ENCODE measurements around the gene CREB3L1. TPM values are rescaled to one million over a fixed set of nuclear protein-coding genes. Genes with fewer than 3 reads are reported as not detected.

The CREB3L1 gene
- total and polyA plus RNA-seq, 2 of the 13 experiments (the other 11 are each of a cell fraction or from before 2014, with no cell fraction given) = not detected

DNA sequence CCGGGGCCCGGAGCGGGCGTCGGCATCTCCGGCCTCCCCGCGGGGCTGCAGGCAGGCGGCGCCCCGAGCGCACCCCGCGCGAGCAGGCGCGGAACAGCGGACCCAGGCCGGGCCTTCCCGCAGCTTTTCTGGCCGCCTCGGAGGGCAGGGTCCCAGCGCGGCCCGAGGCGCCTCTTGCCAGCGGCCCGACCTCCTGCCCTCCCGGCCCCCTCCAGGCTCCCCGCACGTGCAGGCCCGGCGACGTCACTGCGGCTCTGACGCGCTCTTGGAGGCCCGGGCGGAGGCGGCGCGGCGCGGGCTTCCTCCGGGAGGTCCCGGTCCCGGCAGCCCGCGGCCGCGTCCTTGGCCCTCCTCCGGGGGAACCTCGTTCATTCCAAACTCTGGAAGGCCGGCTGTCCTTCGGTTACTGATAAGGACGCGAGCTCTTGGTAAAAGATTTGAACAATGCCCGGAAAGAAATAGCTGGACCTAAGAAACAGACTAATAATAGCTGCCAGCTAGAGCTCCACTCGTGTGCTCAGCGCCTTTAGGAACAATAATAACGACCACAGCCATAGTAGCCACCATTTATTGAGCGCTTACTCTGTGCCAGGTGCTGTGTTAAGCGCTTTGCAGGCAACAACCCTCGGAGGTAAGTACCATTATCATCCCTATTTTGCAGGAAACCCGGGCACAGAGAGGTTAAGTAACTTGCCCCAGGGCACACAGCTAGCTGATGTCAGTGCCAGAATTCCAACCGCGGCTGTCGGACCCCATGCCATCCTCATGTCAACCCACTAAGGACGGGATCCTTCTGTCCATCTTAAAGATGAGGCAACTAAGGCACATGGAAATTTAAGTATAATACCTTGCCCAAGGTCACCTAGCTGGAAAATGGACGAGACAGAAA, 39.1 kb upstream of the CREB3L1 start (continued):
- TF ChIP-seq, protein P1, sequence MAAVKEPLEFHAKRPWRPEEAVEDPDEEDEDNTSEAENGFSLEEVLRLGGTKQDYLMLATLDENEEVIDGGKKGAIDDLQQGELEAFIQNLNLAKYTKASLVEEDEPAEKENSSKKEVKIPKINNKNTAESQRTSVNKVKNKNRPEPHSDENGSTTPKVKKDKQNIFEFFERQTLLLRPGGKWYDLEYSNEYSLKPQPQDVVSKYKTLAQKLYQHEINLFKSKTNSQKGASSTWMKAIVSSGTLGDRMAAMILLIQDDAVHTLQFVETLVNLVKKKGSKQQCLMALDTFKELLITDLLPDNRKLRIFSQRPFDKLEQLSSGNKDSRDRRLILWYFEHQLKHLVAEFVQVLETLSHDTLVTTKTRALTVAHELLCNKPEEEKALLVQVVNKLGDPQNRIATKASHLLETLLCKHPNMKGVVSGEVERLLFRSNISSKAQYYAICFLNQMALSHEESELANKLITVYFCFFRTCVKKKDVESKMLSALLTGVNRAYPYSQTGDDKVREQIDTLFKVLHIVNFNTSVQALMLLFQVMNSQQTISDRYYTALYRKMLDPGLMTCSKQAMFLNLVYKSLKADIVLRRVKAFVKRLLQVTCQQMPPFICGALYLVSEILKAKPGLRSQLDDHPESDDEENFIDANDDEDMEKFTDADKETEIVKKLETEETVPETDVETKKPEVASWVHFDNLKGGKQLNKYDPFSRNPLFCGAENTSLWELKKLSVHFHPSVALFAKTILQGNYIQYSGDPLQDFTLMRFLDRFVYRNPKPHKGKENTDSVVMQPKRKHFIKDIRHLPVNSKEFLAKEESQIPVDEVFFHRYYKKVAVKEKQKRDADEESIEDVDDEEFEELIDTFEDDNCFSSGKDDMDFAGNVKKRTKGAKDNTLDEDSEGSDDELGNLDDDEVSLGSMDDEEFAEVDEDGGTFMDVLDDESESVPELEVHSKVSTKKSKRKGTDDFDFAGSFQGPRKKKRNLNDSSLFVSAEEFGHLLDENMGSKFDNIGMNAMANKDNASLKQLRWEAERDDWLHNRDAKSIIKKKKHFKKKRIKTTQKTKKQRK (IDR thresholded peaks at IDR 0.05; ENCODE audit: low read length) = no peak
- TF ChIP-seq PTBP1 (IDR thresholded peaks at IDR 0.05; ENCODE audit: low read depth, low read length, poor library complexity, severe bottlenecking) (no peak), ZNF768 (CRISPR knock-in tag; IDR thresholded peaks at IDR 0.05) (peak; percentile 98), TCF7L2 (IDR thresholded peaks at IDR 0.05; ENCODE audit: low read depth, low read length) (no peak), ZSCAN30 (CRISPR knock-in tag; IDR thresholded peaks at IDR 0.05) (no peak), SOX6 (IDR thresholded peaks at IDR 0.05) (no peak), SOX6 (CRISPR knock-in tag; IDR thresholded peaks at IDR 0.05) (peak; percentile 25; the same call in 1 of the 2 replicates), ZFY (CRISPR knock-in tag; IDR thresholded peaks at IDR 0.05) (peak; percentile 57), ETV5 (CRISPR knock-in tag; IDR thresholded peaks at IDR 0.05; ENCODE audit: borderline replicate concordance) (no peak), ZFP36 (IDR thresholded peaks at IDR 0.05; ENCODE audit: borderline replicate concordance, low read depth, low read length, partially characterized antibody) (peak; percentile 60), TMF1 (CRISPR knock-in tag; IDR thresholded peaks at IDR 0.05; ENCODE audit: low read depth) (no peak), MAF1 (CRISPR knock-in tag; IDR thresholded peaks at IDR 0.05; ENCODE audit: borderline replicate concordance) (no peak), ERF (CRISPR knock-in tag; IDR thresholded peaks at IDR 0.05) (no peak), RFXAP (CRISPR knock-in tag; IDR thresholded peaks at IDR 0.05; ENCODE audit: borderline replicate concordance) (no peak), ZNF143 (CRISPR knock-in tag; IDR thresholded peaks at IDR 0.05) (no peak), ISX (CRISPR knock-in tag; conservative IDR thresholded peaks at IDR 0.05) (no peak), ZNF234 (CRISPR knock-in tag; conservative IDR thresholded peaks at IDR 0.05) (0 out of 2 replicates have a peak, but pooled peaks have one; percentile 25)
- TF ChIP-seq, protein P2, sequence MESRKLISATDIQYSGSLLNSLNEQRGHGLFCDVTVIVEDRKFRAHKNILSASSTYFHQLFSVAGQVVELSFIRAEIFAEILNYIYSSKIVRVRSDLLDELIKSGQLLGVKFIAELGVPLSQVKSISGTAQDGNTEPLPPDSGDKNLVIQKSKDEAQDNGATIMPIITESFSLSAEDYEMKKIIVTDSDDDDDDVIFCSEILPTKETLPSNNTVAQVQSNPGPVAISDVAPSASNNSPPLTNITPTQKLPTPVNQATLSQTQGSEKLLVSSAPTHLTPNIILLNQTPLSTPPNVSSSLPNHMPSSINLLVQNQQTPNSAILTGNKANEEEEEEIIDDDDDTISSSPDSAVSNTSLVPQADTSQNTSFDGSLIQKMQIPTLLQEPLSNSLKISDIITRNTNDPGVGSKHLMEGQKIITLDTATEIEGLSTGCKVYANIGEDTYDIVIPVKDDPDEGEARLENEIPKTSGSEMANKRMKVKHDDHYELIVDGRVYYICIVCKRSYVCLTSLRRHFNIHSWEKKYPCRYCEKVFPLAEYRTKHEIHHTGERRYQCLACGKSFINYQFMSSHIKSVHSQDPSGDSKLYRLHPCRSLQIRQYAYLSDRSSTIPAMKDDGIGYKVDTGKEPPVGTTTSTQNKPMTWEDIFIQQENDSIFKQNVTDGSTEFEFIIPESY (CRISPR knock-in tag; IDR thresholded peaks at IDR 0.05) = no peak
- TF ChIP-seq, protein P3, sequence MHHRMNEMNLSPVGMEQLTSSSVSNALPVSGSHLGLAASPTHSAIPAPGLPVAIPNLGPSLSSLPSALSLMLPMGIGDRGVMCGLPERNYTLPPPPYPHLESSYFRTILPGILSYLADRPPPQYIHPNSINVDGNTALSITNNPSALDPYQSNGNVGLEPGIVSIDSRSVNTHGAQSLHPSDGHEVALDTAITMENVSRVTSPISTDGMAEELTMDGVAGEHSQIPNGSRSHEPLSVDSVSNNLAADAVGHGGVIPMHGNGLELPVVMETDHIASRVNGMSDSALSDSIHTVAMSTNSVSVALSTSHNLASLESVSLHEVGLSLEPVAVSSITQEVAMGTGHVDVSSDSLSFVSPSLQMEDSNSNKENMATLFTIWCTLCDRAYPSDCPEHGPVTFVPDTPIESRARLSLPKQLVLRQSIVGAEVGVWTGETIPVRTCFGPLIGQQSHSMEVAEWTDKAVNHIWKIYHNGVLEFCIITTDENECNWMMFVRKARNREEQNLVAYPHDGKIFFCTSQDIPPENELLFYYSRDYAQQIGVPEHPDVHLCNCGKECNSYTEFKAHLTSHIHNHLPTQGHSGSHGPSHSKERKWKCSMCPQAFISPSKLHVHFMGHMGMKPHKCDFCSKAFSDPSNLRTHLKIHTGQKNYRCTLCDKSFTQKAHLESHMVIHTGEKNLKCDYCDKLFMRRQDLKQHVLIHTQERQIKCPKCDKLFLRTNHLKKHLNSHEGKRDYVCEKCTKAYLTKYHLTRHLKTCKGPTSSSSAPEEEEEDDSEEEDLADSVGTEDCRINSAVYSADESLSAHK (CRISPR knock-in tag; IDR thresholded peaks at IDR 0.05; ENCODE audit: borderline replicate concordance) = no peak
- TF ChIP-seq, protein P4, sequence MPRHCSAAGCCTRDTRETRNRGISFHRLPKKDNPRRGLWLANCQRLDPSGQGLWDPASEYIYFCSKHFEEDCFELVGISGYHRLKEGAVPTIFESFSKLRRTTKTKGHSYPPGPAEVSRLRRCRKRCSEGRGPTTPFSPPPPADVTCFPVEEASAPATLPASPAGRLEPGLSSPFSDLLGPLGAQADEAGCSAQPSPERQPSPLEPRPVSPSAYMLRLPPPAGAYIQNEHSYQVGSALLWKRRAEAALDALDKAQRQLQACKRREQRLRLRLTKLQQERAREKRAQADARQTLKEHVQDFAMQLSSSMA (CRISPR knock-in tag; IDR thresholded peaks at IDR 0.05) = no peak
- TF ChIP-seq, protein P5, sequence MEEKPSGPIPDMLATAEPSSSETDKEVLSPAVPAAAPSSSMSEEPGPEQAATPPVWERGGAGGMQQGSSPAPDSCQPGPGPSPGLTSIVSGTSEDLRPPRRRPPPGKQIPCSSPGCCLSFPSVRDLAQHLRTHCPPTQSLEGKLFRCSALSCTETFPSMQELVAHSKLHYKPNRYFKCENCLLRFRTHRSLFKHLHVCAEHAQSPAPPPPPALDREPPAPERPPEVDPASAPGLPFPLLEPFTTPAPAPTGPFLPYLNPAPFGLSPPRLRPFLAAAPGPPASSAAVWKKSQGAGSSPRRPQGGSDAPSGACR (CRISPR knock-in tag; IDR thresholded peaks at IDR 0.05) = no peak
